ENCODE data around the gene MAMLD1. TPM values are rescaled to one million over a fixed set of nuclear protein-coding genes. Genes with fewer than 3 reads are reported as not detected.

Gene MAMLD1
- total RNA-seq, 2 donors from 2014 or later: 0.44 to 0.68 TPM

- Mint-ChIP-seq H3K4me1 (peaks cover 4% of the 10 kb centered on the region), H3K27ac (no peak overlapping the region), H3K4me3 (no peak overlapping the region), H3K9me3 (peaks cover 72% of the 10 kb centered on the region), H3K27me3 (ENCODE audit: insufficient read depth) (peaks cover 4% of the 10 kb centered on the region), H3K36me3 (ENCODE audit: low read depth) (no peaks in the 10 kb centered on the region)
- Histone ChIP-seq H3K27me3 (ENCODE audit: control insufficient read depth, insufficient read depth, low read length, poor library complexity, severe bottlenecking) (no peaks in the 10 kb centered on the region), H3K4me3 (ENCODE audit: low read length) (no peak overlapping the region), H3K9ac (ENCODE audit: extremely low read depth, low read length, poor library complexity, severe bottlenecking) (no peak overlapping the region), H3K9me3 (ENCODE audit: control insufficient read depth, low read length) (no peaks in the 10 kb centered on the region), H3K27ac (ENCODE audit: low read depth, low read length) (no peak overlapping the region), H3K36me3 (ENCODE audit: control insufficient read depth, insufficient read depth, low read length) (no peaks in the 10 kb centered on the region), H3K4me1 (ENCODE audit: control insufficient read depth, insufficient read depth, low read length) (no peaks in the 10 kb centered on the region)
- WGBS, 2 experiments (ENCODE audit: insufficient coverage in 1 of 2, insufficient read length in 1 of 2): 92% methylated on average over 2 of the region's 2 CpGs; no CpG with 5 or more reads in 1 of the 2 experiments
- DNase-seq: no peak
- TF ChIP-seq, protein P1, sequence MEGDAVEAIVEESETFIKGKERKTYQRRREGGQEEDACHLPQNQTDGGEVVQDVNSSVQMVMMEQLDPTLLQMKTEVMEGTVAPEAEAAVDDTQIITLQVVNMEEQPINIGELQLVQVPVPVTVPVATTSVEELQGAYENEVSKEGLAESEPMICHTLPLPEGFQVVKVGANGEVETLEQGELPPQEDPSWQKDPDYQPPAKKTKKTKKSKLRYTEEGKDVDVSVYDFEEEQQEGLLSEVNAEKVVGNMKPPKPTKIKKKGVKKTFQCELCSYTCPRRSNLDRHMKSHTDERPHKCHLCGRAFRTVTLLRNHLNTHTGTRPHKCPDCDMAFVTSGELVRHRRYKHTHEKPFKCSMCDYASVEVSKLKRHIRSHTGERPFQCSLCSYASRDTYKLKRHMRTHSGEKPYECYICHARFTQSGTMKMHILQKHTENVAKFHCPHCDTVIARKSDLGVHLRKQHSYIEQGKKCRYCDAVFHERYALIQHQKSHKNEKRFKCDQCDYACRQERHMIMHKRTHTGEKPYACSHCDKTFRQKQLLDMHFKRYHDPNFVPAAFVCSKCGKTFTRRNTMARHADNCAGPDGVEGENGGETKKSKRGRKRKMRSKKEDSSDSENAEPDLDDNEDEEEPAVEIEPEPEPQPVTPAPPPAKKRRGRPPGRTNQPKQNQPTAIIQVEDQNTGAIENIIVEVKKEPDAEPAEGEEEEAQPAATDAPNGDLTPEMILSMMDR (conservative IDR thresholded peaks at IDR 0.05): no peak
Measured at GRCh38 chrX:150408561-150408960, 45.4 kb downstream of the MAMLD1 start.

DNA sequence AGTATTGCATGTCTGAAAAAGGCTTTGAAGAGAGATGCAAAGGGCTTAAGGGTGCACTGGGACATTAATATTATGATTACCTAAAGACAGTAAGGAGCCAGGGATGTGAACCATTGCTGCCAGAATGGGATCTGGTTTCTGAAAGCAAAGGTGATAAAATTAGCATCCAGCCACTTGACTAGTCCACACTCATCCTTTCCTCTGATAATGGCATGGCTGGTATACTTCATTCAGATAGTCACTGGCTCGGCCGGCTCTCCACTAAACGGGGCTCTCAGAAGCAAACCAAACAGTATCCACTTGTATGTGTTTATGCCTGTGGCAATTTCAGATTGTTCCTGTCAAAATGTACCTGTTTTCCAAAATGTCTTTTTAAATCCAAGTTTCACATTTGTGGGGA is 46.4 kb downstream of the MAMLD1 start:
- 97% methylated on average over 3 of the region's 3 CpGs; no CpG with 5 or more reads in 1 of the 2 experiments for WGBS, 2 experiments (ENCODE audit: insufficient coverage in 1 of 2, insufficient read length in 1 of 2)
- H3K4me3 Mint-ChIP-seq: no peak overlapping the region
- H3K36me3 ChIP-seq (ENCODE audit: control insufficient read depth, insufficient read depth, low read length): no peaks in the 10 kb centered on the region
- H3K9ac ChIP-seq (ENCODE audit: extremely low read depth, low read length, poor library complexity, severe bottlenecking): no peak overlapping the region
- H3K4me1 Mint-ChIP-seq: peaks cover 4% of the 10 kb centered on the region
- no peaks in the 10 kb centered on the region for H3K4me1 ChIP-seq (ENCODE audit: control insufficient read depth, insufficient read depth, low read length)
- H3K27ac ChIP-seq (ENCODE audit: low read depth, low read length): no peak overlapping the region
- H3K27ac Mint-ChIP-seq: no peak overlapping the region
- no peaks in the 10 kb centered on the region for H3K36me3 Mint-ChIP-seq (ENCODE audit: low read depth)
- no peak for DNase-seq
- H3K4me3 ChIP-seq (ENCODE audit: low read length): no peak overlapping the region
- H3K9me3 ChIP-seq (ENCODE audit: control insufficient read depth, low read length): no peaks in the 10 kb centered on the region
- no peaks in the 10 kb centered on the region for H3K27me3 ChIP-seq (ENCODE audit: control insufficient read depth, insufficient read depth, low read length, poor library complexity, severe bottlenecking)
- TF ChIP-seq, protein P1 (conservative IDR thresholded peaks at IDR 0.05): no peak
- peaks cover 65% of the 10 kb centered on the region for H3K9me3 Mint-ChIP-seq
- no peaks in the 10 kb centered on the region for H3K27me3 Mint-ChIP-seq (ENCODE audit: insufficient read depth)

DNA sequence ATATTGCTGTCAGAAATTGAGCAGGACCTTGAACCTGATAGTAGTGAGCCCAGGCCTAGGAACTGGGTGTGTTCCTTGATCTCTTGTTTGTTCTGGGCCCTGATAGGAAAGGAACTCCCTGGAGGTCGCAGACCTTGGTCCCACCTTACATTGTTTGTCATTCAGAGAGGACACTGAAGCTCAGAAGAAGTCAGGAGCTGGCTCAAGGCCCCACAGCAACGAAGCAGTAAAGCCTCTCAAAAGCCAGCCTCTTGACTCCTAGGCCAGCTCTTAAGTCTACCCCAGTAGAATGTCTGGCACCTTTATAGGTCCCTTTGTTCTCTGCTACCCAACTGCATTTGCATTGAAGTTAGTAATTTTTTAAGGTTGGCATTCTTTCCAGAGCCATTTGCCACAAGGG is 46.8 kb downstream of the MAMLD1 start:
- no peak for DNase-seq
- H3K9ac ChIP-seq (ENCODE audit: extremely low read depth, low read length, poor library complexity, severe bottlenecking): no peak overlapping the region
- no peak overlapping the region for H3K27ac ChIP-seq (ENCODE audit: low read depth, low read length)
- no peaks in the 10 kb centered on the region for H3K27me3 Mint-ChIP-seq (ENCODE audit: insufficient read depth)
- H3K4me3 ChIP-seq (ENCODE audit: low read length): no peak overlapping the region
- H3K27me3 ChIP-seq (ENCODE audit: control insufficient read depth, insufficient read depth, low read length, poor library complexity, severe bottlenecking): no peaks in the 10 kb centered on the region
- H3K4me1 Mint-ChIP-seq: peaks cover 4% of the 10 kb centered on the region
- no peaks in the 10 kb centered on the region for H3K36me3 ChIP-seq (ENCODE audit: control insufficient read depth, insufficient read depth, low read length)
- H3K4me3 Mint-ChIP-seq: no peak overlapping the region
- H3K9me3 ChIP-seq (ENCODE audit: control insufficient read depth, low read length): no peaks in the 10 kb centered on the region
- TF ChIP-seq, protein P1 (conservative IDR thresholded peaks at IDR 0.05): no peak
- peaks cover 62% of the 10 kb centered on the region for H3K9me3 Mint-ChIP-seq
- no peaks in the 10 kb centered on the region for H3K36me3 Mint-ChIP-seq (ENCODE audit: low read depth)
- H3K4me1 ChIP-seq (ENCODE audit: control insufficient read depth, insufficient read depth, low read length): no peaks in the 10 kb centered on the region
- WGBS, 2 experiments (ENCODE audit: insufficient coverage in 1 of 2, insufficient read length in 1 of 2): 73 to 100% methylated on average over 1 to 2 of the region's 2 CpGs
- H3K27ac Mint-ChIP-seq: no peak overlapping the region

Measured in endodermal cell (in vitro differentiated cells).